ENCODE data around the gene MAP2K2.
A peak's percentile ranks its signal among the peaks of the same experiment; 100 is the strongest.

DNA sequence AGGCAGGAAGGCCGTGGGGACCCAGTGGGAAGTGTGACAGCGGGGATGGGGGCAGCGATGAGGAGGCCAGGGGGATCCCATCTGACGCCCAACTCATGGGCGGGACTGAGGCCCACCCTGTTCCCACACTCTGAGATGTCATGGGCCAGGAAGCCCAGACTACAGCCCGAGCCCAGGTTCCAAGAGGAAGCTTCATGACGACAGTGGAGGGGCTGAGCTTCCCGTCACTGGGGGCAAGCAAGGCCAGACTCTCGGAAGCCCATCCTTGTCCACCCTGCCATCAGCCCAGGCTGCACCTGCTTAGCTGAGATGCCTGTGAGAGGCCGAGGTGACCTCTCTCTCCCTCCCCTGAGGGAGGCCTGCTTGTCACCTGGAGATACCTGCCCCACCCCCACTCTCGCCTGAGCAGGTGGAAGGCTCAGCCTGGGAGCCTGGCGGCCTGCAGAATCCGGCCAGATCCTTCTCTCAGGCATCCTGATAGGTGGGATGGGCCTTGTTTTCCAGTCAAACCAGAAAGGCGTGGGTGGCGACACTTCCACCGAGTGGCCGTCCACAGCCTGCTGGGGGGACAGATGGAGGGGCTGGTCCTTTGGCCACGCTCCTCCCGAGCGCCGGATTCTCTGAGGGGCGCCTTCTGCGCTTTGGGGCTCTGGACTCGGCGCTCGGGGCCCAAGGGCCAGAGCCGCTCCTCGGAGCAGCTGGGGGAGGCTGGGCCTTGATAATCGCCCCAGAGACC, 62.1 kb downstream of the MAP2K2 start:
- TF ChIP-seq POLR2AphosphoS5 (IDR thresholded peaks at IDR 0.05) = peak; percentile 33
- TF ChIP-seq POLR2A (IDR thresholded peaks at IDR 0.05) = no peak
